Fibroblast of lung (primary cell): ENCODE results near the gene EMC6. TPM values are rescaled to one million over a fixed set of nuclear protein-coding genes. Genes with fewer than 3 reads are reported as not detected.

Experiments used
- DNase-seq, 2 donors: peaks; one replicate each; pipeline versions ENCODE4 v3.0.0 to v3.0.0-alpha.2; 2010; ENCODE audit warnings: low read depth in 2 of 2
- H2AFZ ChIP-seq: 2 replicates; pipeline ENCODE4 v1.5.1; 2012; ENCODE audit warnings: low read length, control low read depth, inconsistent platforms
- H3K27ac ChIP-seq: 2 replicates; pipeline ENCODE4 v1.5.1; 2011; ENCODE audit warnings: low read length, control low read depth; ENCODE audit not compliant: insufficient read depth
- H3K27me3 ChIP-seq: 2 replicates; pipeline ENCODE4 v1.5.1; 2011; ENCODE audit warnings: mild to moderate bottlenecking, low read length; ENCODE audit not compliant: control insufficient read depth, insufficient read depth
- H3K36me3 ChIP-seq: 2 replicates; pipeline ENCODE4 v1.5.1; 2011; ENCODE audit warnings: low read length; ENCODE audit not compliant: control insufficient read depth, insufficient read depth
- H3K4me1 ChIP-seq: 2 replicates; pipeline ENCODE4 v1.5.1; 2011; ENCODE audit warnings: low read length; ENCODE audit not compliant: control insufficient read depth, insufficient read depth; ENCODE audit errors: extremely low read depth
- H3K4me2 ChIP-seq: 2 replicates; pipeline ENCODE4 v1.5.1; 2011; ENCODE audit warnings: low read length, control low read depth; ENCODE audit not compliant: insufficient read depth; ENCODE audit errors: extremely low read depth
- H3K4me3 ChIP-seq, 4 experiments: fragments of 200-600 bp in 1 of 4; sonication (generic) in 1 of 4; replicated peaks in 1 of 4; 2 replicates each; pipeline ENCODE4 v1.5.1; 2011 to 2016; ENCODE audit warnings: low read length in 4 of 4, low read depth in 3 of 4, mild to moderate bottlenecking in 3 of 4, control low read depth in 2 of 4, inconsistent platforms in 1 of 4, mixed read lengths in 1 of 4; ENCODE audit not compliant: insufficient read depth in 1 of 4; ENCODE audit errors: control extremely low read depth in 1 of 4
- H3K79me2 ChIP-seq: 2 replicates; pipeline ENCODE4 v1.5.1; 2012; ENCODE audit warnings: mild to moderate bottlenecking, low read length, inconsistent platforms; ENCODE audit not compliant: control insufficient read depth, insufficient read depth
- H3K9ac ChIP-seq: 2 replicates; pipeline ENCODE4 v1.5.1; 2011; ENCODE audit warnings: mild to moderate bottlenecking, low read length, control low read depth; ENCODE audit not compliant: insufficient read depth
- H3K9me3 ChIP-seq: 2 replicates; pipeline ENCODE4 v1.5.1; 2012; ENCODE audit warnings: low read depth, low read length; ENCODE audit not compliant: control insufficient read depth, insufficient read depth
- H4K20me1 ChIP-seq: 2 replicates; pipeline ENCODE4 v1.5.1; 2011; ENCODE audit warnings: low read length; ENCODE audit not compliant: control insufficient read depth, insufficient read depth; ENCODE audit errors: extremely low read depth
- EZH2 ChIP-seq: IDR thresholded peaks from 2 replicates; pipeline ENCODE4 v1.5.1; 2012; ENCODE audit warnings: low read length, control low read depth, mild to moderate bottlenecking; ENCODE audit errors: missing control alignments
- polyA plus RNA-seq, 2 donors: library from polyadenylated mRNA; depleted of rRNA in 1 of 2; stranded (reverse) in 1 of 2; unstranded in 1 of 2; fragments of >200 nt; gene quantifications; 2 replicates each; pipeline ENCODE4 v1.2.1, GENCODE V29; 2011 to 2012; ENCODE audit warnings: missing spikeins in 1 of 2
- total RNA-seq: library from RNA; depleted of rRNA; stranded (reverse); fragments of >200 nt; gene quantifications from 2 replicates; pipeline ENCODE4 v1.2.1, GENCODE V29; 2014
- TF ChIP-seq, protein P1 (sequence below), 2 donors: IDR thresholded peaks in 1 of 2; conservative IDR thresholded peaks in 1 of 2; 1 replicate in 1 of 2; 2 replicates in 1 of 2; pipeline ENCODE4 v1.5.1; 2011 to 2012; ENCODE audit warnings: low read length in 2 of 2, control low read depth in 1 of 2, inconsistent platforms in 1 of 2, low read depth in 1 of 2, mild to moderate bottlenecking in 1 of 2

EMC6 gene
- total and polyA plus RNA-seq, 2 donors (not counting 1 experiment from before 2014, with no cell fraction given), result 15.4 to 20.6 TPM

DNA sequence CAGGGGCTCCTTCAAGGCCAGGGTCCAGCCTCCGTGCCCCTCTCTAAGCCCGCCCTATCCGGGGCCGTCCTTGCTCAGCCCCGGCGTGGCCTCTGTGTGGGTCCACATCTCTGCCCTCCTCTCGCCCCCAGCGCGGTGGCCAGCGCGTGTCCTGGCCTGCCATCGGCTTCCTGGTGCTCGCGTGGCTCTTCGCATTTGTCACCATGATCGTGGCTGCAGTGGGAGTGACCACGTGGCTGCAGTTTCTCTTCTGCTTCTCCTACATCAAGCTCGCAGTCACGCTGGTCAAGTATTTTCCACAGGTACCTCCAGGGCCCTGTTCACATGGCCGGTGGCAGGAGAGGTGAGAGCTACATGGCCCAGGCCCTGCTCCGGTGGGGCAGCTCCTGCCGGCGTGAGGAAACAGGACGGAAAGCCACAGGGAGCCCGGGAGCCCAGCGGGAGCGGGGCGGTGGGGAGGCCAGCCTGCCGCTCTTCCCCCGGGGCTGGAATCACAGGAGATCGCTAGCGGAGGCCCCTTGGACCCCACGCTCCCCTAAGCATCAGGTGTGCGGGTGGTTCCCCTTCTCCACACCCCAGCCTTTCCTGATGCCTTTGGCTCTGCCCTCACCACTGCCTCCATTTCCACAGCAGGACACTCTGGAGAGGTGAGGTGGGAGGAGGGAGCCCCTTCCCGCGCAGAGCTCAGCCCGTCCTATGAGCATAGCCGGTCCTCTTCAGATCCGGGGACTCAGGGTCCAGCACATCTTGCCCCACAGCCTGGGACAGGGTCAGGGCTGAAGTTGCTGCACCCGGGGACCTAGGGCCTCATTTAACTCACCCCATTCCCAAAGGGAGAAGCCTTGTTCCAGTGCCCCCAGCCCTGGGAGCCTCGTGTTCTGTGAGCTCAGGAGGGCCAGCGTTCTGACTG is 10.5 kb upstream of the EMC6 start:
- Histone ChIP-seq H3K27ac (no peak overlapping the region), H3K9me3 (no peaks in the 10 kb centered on the region), H3K4me1 (peaks cover 13% of the 10 kb centered on the region), H3K27me3 (no peaks in the 10 kb centered on the region), H3K4me3 (no peak overlapping the region), H2AFZ (no peak overlapping the region), H3K36me3 (peaks cover 22% of the 10 kb centered on the region), H4K20me1 (no peaks in the 10 kb centered on the region), H3K79me2 (no peaks in the 10 kb centered on the region), H3K9ac (no peak overlapping the region), H3K4me2 (no peak overlapping the region)
- TF ChIP-seq, protein P1, sequence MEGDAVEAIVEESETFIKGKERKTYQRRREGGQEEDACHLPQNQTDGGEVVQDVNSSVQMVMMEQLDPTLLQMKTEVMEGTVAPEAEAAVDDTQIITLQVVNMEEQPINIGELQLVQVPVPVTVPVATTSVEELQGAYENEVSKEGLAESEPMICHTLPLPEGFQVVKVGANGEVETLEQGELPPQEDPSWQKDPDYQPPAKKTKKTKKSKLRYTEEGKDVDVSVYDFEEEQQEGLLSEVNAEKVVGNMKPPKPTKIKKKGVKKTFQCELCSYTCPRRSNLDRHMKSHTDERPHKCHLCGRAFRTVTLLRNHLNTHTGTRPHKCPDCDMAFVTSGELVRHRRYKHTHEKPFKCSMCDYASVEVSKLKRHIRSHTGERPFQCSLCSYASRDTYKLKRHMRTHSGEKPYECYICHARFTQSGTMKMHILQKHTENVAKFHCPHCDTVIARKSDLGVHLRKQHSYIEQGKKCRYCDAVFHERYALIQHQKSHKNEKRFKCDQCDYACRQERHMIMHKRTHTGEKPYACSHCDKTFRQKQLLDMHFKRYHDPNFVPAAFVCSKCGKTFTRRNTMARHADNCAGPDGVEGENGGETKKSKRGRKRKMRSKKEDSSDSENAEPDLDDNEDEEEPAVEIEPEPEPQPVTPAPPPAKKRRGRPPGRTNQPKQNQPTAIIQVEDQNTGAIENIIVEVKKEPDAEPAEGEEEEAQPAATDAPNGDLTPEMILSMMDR (conservative IDR thresholded peaks at IDR 0.05 in 1 of 2, IDR thresholded peaks at IDR 0.05 in 1 of 2; ENCODE audit: low read depth in 1 of 2, low read length in 2 of 2), result no peak
- no peak for TF ChIP-seq EZH2
- no peak for DNase-seq

DNA sequence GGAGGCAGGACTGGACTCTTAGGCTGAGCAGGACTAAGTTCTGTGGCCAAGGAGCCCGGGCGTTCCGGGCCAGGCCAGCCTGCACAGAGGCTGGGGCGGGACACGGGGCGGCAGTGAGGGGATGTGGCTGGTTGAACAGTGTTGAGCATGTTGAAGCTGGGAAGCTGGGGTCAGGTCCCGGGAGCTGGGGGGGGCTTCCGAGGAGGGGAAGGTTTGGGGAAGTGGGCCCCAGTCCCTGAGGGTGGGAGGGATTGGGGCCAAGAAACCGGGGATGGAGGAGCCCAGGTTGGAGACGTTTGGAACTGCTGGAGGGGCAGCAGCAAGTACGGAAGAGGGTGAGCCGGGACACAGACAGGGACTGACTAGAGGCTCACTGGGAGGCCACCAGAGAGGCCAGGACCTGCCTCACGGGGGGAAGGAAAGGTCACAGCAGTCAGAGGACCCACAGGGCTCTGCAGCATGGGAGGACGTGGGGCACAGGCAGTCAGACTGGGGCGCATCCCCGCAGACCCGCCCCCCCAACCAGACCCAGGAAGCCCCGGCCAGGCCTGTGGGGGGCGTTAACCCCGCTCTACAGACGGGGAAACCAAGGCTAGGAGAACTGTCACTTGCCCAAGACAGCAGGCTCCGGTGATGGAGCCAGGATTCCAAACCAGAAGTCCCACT is 9.7 kb upstream of the EMC6 start:
- Histone ChIP-seq H4K20me1 (no peaks in the 10 kb centered on the region), H3K36me3 (peaks cover 30% of the 10 kb centered on the region), H3K9ac (peak overlapping the region; percentile 7), H3K27ac (peak overlapping the region; percentile 72), H3K4me3 (no peak overlapping the region), H3K4me2 (peak overlapping the region; percentile 25), H3K79me2 (no peaks in the 10 kb centered on the region), H3K27me3 (no peaks in the 10 kb centered on the region), H3K4me1 (peaks cover 13% of the 10 kb centered on the region), H2AFZ (no peak overlapping the region), H3K9me3 (no peaks in the 10 kb centered on the region)
- TF ChIP-seq, protein P1 (conservative IDR thresholded peaks at IDR 0.05 in 1 of 2, IDR thresholded peaks at IDR 0.05 in 1 of 2; ENCODE audit: low read depth in 1 of 2, low read length in 2 of 2), result no peak
- no peak for TF ChIP-seq EZH2
- DNase-seq, result no peak

DNA sequence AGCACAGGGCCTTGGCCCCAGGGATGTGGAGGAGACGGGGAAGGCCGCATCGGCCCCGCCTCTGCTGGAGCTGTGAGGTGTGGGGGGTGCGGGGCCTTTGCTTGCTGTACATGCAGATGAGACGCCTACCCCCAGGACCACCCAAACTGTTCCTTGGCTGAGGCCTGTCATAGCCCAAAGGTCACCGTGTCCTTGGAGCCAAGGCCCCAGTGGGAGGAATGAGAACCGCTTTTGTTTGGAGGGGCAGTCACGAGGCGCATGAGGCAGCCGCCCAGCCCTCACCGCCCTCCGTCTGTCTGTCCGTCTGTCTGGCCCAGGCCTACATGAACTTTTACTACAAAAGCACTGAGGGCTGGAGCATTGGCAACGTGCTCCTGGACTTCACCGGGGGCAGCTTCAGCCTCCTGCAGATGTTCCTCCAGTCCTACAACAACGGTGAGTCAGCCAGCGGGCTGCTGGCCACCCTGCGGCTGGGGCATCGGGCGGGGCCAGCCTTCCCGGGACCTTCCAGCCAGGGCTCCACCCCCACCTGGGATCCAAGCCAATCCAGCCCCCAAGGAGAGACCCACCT is 9.0 kb upstream of the EMC6 start:
- Histone ChIP-seq H3K27ac (peak overlapping the region; percentile 72), H3K4me1 (peaks cover 13% of the 10 kb centered on the region), H3K4me2 (peak overlapping the region; percentile 8), H3K36me3 (peaks cover 34% of the 10 kb centered on the region), H3K9ac (no peak overlapping the region), H3K79me2 (peaks cover 4% of the 10 kb centered on the region), H3K9me3 (no peaks in the 10 kb centered on the region), H4K20me1 (no peaks in the 10 kb centered on the region), H2AFZ (no peak overlapping the region), H3K4me3 (no peak overlapping the region), H3K27me3 (no peaks in the 10 kb centered on the region)
- TF ChIP-seq, protein P1 (conservative IDR thresholded peaks at IDR 0.05 in 1 of 2, IDR thresholded peaks at IDR 0.05 in 1 of 2; ENCODE audit: low read depth in 1 of 2, low read length in 2 of 2), result peak; percentile 32 to 44
- no peak for TF ChIP-seq EZH2
- peak; percentile 89 to 94 for DNase-seq
